Measurements from ENCODE around the gene ROPN1.
"Not testable (repeated sequence)": the region's sequence is repeated elsewhere in the genome, so short reads cannot be mapped to it uniquely, and the experiment has no call there.

The ROPN1 gene

GRCh38 chr3:124016483-124016882 is 24.6 kb upstream of the ROPN1 start:
- not testable (repeated sequence) for H3K9me3 ChIP-seq (ENCODE audit: control insufficient read depth, insufficient read depth, low read length); H3K4me1 ChIP-seq (ENCODE audit: insufficient read depth, low read length); H3K9ac ChIP-seq (ENCODE audit: low read depth, low read length); H3K36me3 ChIP-seq (ENCODE audit: insufficient read depth, low read length)

- Histone ChIP-seq H3K36me3 (ENCODE audit: insufficient read depth, low read length) (no peaks in the 10 kb centered on the region), H3K4me1 (ENCODE audit: insufficient read depth, low read length) (no peaks in the 10 kb centered on the region), H3K9me3 (ENCODE audit: control insufficient read depth, insufficient read depth, low read length) (no peaks in the 10 kb centered on the region), H3K9ac (ENCODE audit: low read depth, low read length) (no peak overlapping the region)
These were observed 22.5 kb upstream of the ROPN1 start for GRCh38 chr3:124014366-124014942.

- H3K9ac ChIP-seq (ENCODE audit: low read depth, low read length); H3K9me3 ChIP-seq (ENCODE audit: control insufficient read depth, insufficient read depth, low read length); H3K4me1 ChIP-seq (ENCODE audit: insufficient read depth, low read length); H3K36me3 ChIP-seq (ENCODE audit: insufficient read depth, low read length): not testable (repeated sequence)
These were observed 16.4 kb upstream of the ROPN1 start for GRCh38 chr3:124008321-124008720.

- no peak overlapping the region for H3K9ac ChIP-seq (ENCODE audit: low read depth, low read length)
- H3K4me1 ChIP-seq (ENCODE audit: insufficient read depth, low read length): no peaks in the 10 kb centered on the region
- H3K36me3 ChIP-seq (ENCODE audit: insufficient read depth, low read length): no peaks in the 10 kb centered on the region
- H3K9me3 ChIP-seq (ENCODE audit: control insufficient read depth, insufficient read depth, low read length): no peaks in the 10 kb centered on the region
These were observed 15.3 kb upstream of the ROPN1 start for GRCh38 chr3:124007186-124007585.

GRCh38 chr3:124002405-124003079 is 10.6 kb upstream of the ROPN1 start:
- not testable (repeated sequence) for H3K36me3 ChIP-seq (ENCODE audit: insufficient read depth, low read length); H3K9me3 ChIP-seq (ENCODE audit: control insufficient read depth, insufficient read depth, low read length); H3K9ac ChIP-seq (ENCODE audit: low read depth, low read length); H3K4me1 ChIP-seq (ENCODE audit: insufficient read depth, low read length)

- H3K4me1 ChIP-seq (ENCODE audit: insufficient read depth, low read length); H3K9ac ChIP-seq (ENCODE audit: low read depth, low read length); H3K9me3 ChIP-seq (ENCODE audit: control insufficient read depth, insufficient read depth, low read length); H3K36me3 ChIP-seq (ENCODE audit: insufficient read depth, low read length): not testable (repeated sequence)
These were observed 9.4 kb upstream of the ROPN1 start for GRCh38 chr3:124001366-124001765.

GRCh38 chr3:123997543-123997942 is 5.6 kb upstream of the ROPN1 start:
- H3K4me1 ChIP-seq (ENCODE audit: insufficient read depth, low read length): no peaks in the 10 kb centered on the region
- peaks cover 5% of the 10 kb centered on the region; the same call in 1 of the 2 replicates for H3K9me3 ChIP-seq (ENCODE audit: control insufficient read depth, insufficient read depth, low read length)
- H3K36me3 ChIP-seq (ENCODE audit: insufficient read depth, low read length): no peaks in the 10 kb centered on the region
- H3K9ac ChIP-seq (ENCODE audit: low read depth, low read length): no peak overlapping the region

- Histone ChIP-seq H3K36me3 (ENCODE audit: insufficient read depth, low read length) (no peaks in the 10 kb centered on the region), H3K9me3 (ENCODE audit: control insufficient read depth, insufficient read depth, low read length) (peaks cover 5% of the 10 kb centered on the region; the same call in 1 of the 2 replicates), H3K4me1 (ENCODE audit: insufficient read depth, low read length) (no peaks in the 10 kb centered on the region), H3K9ac (ENCODE audit: low read depth, low read length) (no peak overlapping the region)
These were observed 1.9 kb upstream of the ROPN1 start for GRCh38 chr3:123993818-123994217.

GRCh38 chr3:123986427-123986826 is 5.5 kb downstream of the ROPN1 start:
- no peaks in the 10 kb centered on the region for H3K36me3 ChIP-seq (ENCODE audit: insufficient read depth, low read length)
- H3K9me3 ChIP-seq (ENCODE audit: control insufficient read depth, insufficient read depth, low read length): no peaks in the 10 kb centered on the region

GRCh38 chr3:123984957-123985356 is 7.0 kb downstream of the ROPN1 start:
- H3K4me1 ChIP-seq (ENCODE audit: insufficient read depth, low read length): no peaks in the 10 kb centered on the region
- H3K9ac ChIP-seq (ENCODE audit: low read depth, low read length): no peak overlapping the region
- no peaks in the 10 kb centered on the region for H3K9me3 ChIP-seq (ENCODE audit: control insufficient read depth, insufficient read depth, low read length)
- H3K36me3 ChIP-seq (ENCODE audit: insufficient read depth, low read length): no peaks in the 10 kb centered on the region

More at GRCh38 chr3:123986427-123986826, 5.5 kb downstream of the ROPN1 start:
- Histone ChIP-seq H3K9ac (ENCODE audit: low read depth, low read length) (no peak overlapping the region), H3K4me1 (ENCODE audit: insufficient read depth, low read length) (no peaks in the 10 kb centered on the region)

GRCh38 chr3:123984350-123984749 is 7.6 kb downstream of the ROPN1 start:
- Histone ChIP-seq H3K36me3 (ENCODE audit: insufficient read depth, low read length) (no peaks in the 10 kb centered on the region), H3K9me3 (ENCODE audit: control insufficient read depth, insufficient read depth, low read length) (no peaks in the 10 kb centered on the region), H3K4me1 (ENCODE audit: insufficient read depth, low read length) (no peaks in the 10 kb centered on the region), H3K9ac (ENCODE audit: low read depth, low read length) (no peak overlapping the region)

GRCh38 chr3:123981317-123981716 is 10.6 kb downstream of the ROPN1 start:
- not testable (repeated sequence) for H3K4me1 ChIP-seq (ENCODE audit: insufficient read depth, low read length); H3K9me3 ChIP-seq (ENCODE audit: control insufficient read depth, insufficient read depth, low read length); H3K9ac ChIP-seq (ENCODE audit: low read depth, low read length); H3K36me3 ChIP-seq (ENCODE audit: insufficient read depth, low read length)

GRCh38 chr3:123980539-123980938 is 11.4 kb downstream of the ROPN1 start:
- peak overlapping the region; percentile 47; the same call in 1 of the 2 replicates for H3K9ac ChIP-seq (ENCODE audit: low read depth, low read length)
- H3K4me1 ChIP-seq (ENCODE audit: insufficient read depth, low read length): no peaks in the 10 kb centered on the region
- H3K36me3 ChIP-seq (ENCODE audit: insufficient read depth, low read length): no peaks in the 10 kb centered on the region
- H3K9me3 ChIP-seq (ENCODE audit: control insufficient read depth, insufficient read depth, low read length): no peaks in the 10 kb centered on the region

- H3K9me3 ChIP-seq (ENCODE audit: control insufficient read depth, insufficient read depth, low read length); H3K4me1 ChIP-seq (ENCODE audit: insufficient read depth, low read length); H3K36me3 ChIP-seq (ENCODE audit: insufficient read depth, low read length): not testable (repeated sequence)
- peak overlapping the region; percentile 47 for H3K9ac ChIP-seq (ENCODE audit: low read depth, low read length)
These were observed 12.1 kb downstream of the ROPN1 start for GRCh38 chr3:123979525-123980501.

- not testable (repeated sequence) for H3K4me1 ChIP-seq (ENCODE audit: insufficient read depth, low read length); H3K9ac ChIP-seq (ENCODE audit: low read depth, low read length); H3K36me3 ChIP-seq (ENCODE audit: insufficient read depth, low read length); H3K9me3 ChIP-seq (ENCODE audit: control insufficient read depth, insufficient read depth, low read length)
These were observed 15.0 kb downstream of the ROPN1 start for GRCh38 chr3:123976904-123977303.

Data from ES-I3 (cell line).